ENCODE data around the gene CDHR5.

The CDHR5 gene

GRCh38 chr11:635945-636510 lies 11.3 kb upstream of the CDHR5 start:
- H3K4me3 ChIP-seq (ENCODE audit: low read depth, low read length): no peak overlapping the region
- peaks cover 18% of the 10 kb centered on the region for H3K4me1 ChIP-seq (ENCODE audit: control insufficient read depth, insufficient read depth, low read length)
- H3K27me3 ChIP-seq (ENCODE audit: control insufficient read depth, insufficient read depth, low read length): peaks cover 48% of the 10 kb centered on the region

GRCh38 chr11:630871-631270 lies 6.1 kb upstream of the CDHR5 start:
- H3K9ac ChIP-seq (ENCODE audit: low read length): no peak overlapping the region
- peaks cover 3% of the 10 kb centered on the region; the same call in 1 of the 2 replicates for H3K36me3 ChIP-seq (ENCODE audit: control insufficient read depth, insufficient read depth, low read length)
- H3K27me3 ChIP-seq (ENCODE audit: control insufficient read depth, insufficient read depth, low read length): peaks cover 17% of the 10 kb centered on the region
- H3K4me1 ChIP-seq (ENCODE audit: control insufficient read depth, insufficient read depth, low read length): 0 out of 2 replicates have a peak, but pooled peaks cover 2% of the 10 kb centered on the region
- no peaks in the 10 kb centered on the region for H3K9me3 ChIP-seq (ENCODE audit: control insufficient read depth, insufficient read depth, low read depth, low read length)
- H3K27ac ChIP-seq (ENCODE audit: low read depth, low read length): no peak overlapping the region
- H3K4me3 ChIP-seq (ENCODE audit: low read depth, low read length): no peak overlapping the region

More at GRCh38 chr11:635945-636510, 11.3 kb upstream of the CDHR5 start:
- H3K9ac ChIP-seq (ENCODE audit: low read length): no peak overlapping the region
- H3K27ac ChIP-seq (ENCODE audit: low read depth, low read length): no peak overlapping the region
- H3K9me3 ChIP-seq (ENCODE audit: control insufficient read depth, insufficient read depth, low read depth, low read length): no peaks in the 10 kb centered on the region
- H3K36me3 ChIP-seq (ENCODE audit: control insufficient read depth, insufficient read depth, low read length): no peaks in the 10 kb centered on the region

GRCh38 chr11:629237-629583 lies 4.5 kb upstream of the CDHR5 start:
- no peak overlapping the region for H3K27ac ChIP-seq (ENCODE audit: low read depth, low read length)
- H3K9ac ChIP-seq (ENCODE audit: low read length): no peak overlapping the region
- peaks cover 5% of the 10 kb centered on the region; the same call in 1 of the 2 replicates for H3K27me3 ChIP-seq (ENCODE audit: control insufficient read depth, insufficient read depth, low read length)
- 0 out of 2 replicates have a peak, but pooled peaks cover 3% of the 10 kb centered on the region for H3K4me1 ChIP-seq (ENCODE audit: control insufficient read depth, insufficient read depth, low read length)
- H3K9me3 ChIP-seq (ENCODE audit: control insufficient read depth, insufficient read depth, low read depth, low read length): no peaks in the 10 kb centered on the region
- H3K4me3 ChIP-seq (ENCODE audit: low read depth, low read length): no peak overlapping the region
- peaks cover 3% of the 10 kb centered on the region; the same call in 1 of the 2 replicates for H3K36me3 ChIP-seq (ENCODE audit: control insufficient read depth, insufficient read depth, low read length)

GRCh38 chr11:628056-628455 lies 3.3 kb upstream of the CDHR5 start:
- Histone ChIP-seq H3K27me3 (ENCODE audit: control insufficient read depth, insufficient read depth, low read length) (peaks cover 5% of the 10 kb centered on the region; the same call in 1 of the 2 replicates), H3K36me3 (ENCODE audit: control insufficient read depth, insufficient read depth, low read length) (peaks cover 3% of the 10 kb centered on the region; the same call in 1 of the 2 replicates), H3K9ac (ENCODE audit: low read length) (no peak overlapping the region), H3K4me1 (ENCODE audit: control insufficient read depth, insufficient read depth, low read length) (0 out of 2 replicates have a peak, but pooled peaks cover 3% of the 10 kb centered on the region), H3K4me3 (ENCODE audit: low read depth, low read length) (no peak overlapping the region), H3K27ac (ENCODE audit: low read depth, low read length) (no peak overlapping the region), H3K9me3 (ENCODE audit: control insufficient read depth, insufficient read depth, low read depth, low read length) (no peaks in the 10 kb centered on the region)

- Histone ChIP-seq H3K4me3 (ENCODE audit: low read depth, low read length) (no peak overlapping the region; the same call in 1 of the 2 replicates), H3K36me3 (ENCODE audit: control insufficient read depth, insufficient read depth, low read length) (peaks cover 3% of the 10 kb centered on the region; the same call in 1 of the 2 replicates), H3K27ac (ENCODE audit: low read depth, low read length) (no peak overlapping the region)
Measured at GRCh38 chr11:627308-627576, 2.5 kb upstream of the CDHR5 start.

GRCh38 chr11:626475-627307 lies 1.9 kb upstream of the CDHR5 start, which contains the start of gene SCT:
Gene SCT (minus strand): TSS chr11:627181. CDS start chr11:627143, 38 bp downstream.
- H3K36me3 ChIP-seq (ENCODE audit: control insufficient read depth, insufficient read depth, low read length): peaks cover 3% of the 10 kb centered on the region; the same call in 1 of the 2 replicates
- H3K9ac ChIP-seq (ENCODE audit: low read length): no peak within 1 kb of the TSS
- 0 out of 2 replicates have a peak, but pooled peaks cover 3% of the 10 kb centered on the region for H3K4me1 ChIP-seq (ENCODE audit: control insufficient read depth, insufficient read depth, low read length)
- peaks cover 5% of the 10 kb centered on the region; the same call in 1 of the 2 replicates for H3K27me3 ChIP-seq (ENCODE audit: control insufficient read depth, insufficient read depth, low read length)
- peak within 1 kb of the TSS; percentile 37; the same call in 1 of the 2 replicates for H3K4me3 ChIP-seq (ENCODE audit: low read depth, low read length)
- no peak within 1 kb of the TSS for H3K27ac ChIP-seq (ENCODE audit: low read depth, low read length)
- no peaks in the 10 kb centered on the region for H3K9me3 ChIP-seq (ENCODE audit: control insufficient read depth, insufficient read depth, low read depth, low read length)

More at GRCh38 chr11:627308-627576, 2.5 kb upstream of the CDHR5 start:
- H3K9me3 ChIP-seq (ENCODE audit: control insufficient read depth, insufficient read depth, low read depth, low read length): no peaks in the 10 kb centered on the region
- 0 out of 2 replicates have a peak, but pooled peaks cover 3% of the 10 kb centered on the region for H3K4me1 ChIP-seq (ENCODE audit: control insufficient read depth, insufficient read depth, low read length)
- no peak overlapping the region for H3K9ac ChIP-seq (ENCODE audit: low read length)
- peaks cover 5% of the 10 kb centered on the region; the same call in 1 of the 2 replicates for H3K27me3 ChIP-seq (ENCODE audit: control insufficient read depth, insufficient read depth, low read length)

- no peak overlapping the region for H3K9ac ChIP-seq (ENCODE audit: low read length)
- H3K27ac ChIP-seq (ENCODE audit: low read depth, low read length): no peak overlapping the region
- no peak overlapping the region for H3K4me3 ChIP-seq (ENCODE audit: low read depth, low read length)
- H3K27me3 ChIP-seq (ENCODE audit: control insufficient read depth, insufficient read depth, low read length): peaks cover 5% of the 10 kb centered on the region; the same call in 1 of the 2 replicates
- 0 out of 2 replicates have a peak, but pooled peaks cover 3% of the 10 kb centered on the region for H3K4me1 ChIP-seq (ENCODE audit: control insufficient read depth, insufficient read depth, low read length)
- no peaks in the 10 kb centered on the region for H3K9me3 ChIP-seq (ENCODE audit: control insufficient read depth, insufficient read depth, low read depth, low read length)
- H3K36me3 ChIP-seq (ENCODE audit: control insufficient read depth, insufficient read depth, low read length): peaks cover 3% of the 10 kb centered on the region; the same call in 1 of the 2 replicates
Measured at GRCh38 chr11:625636-626268, 997 bp upstream of the CDHR5 start.

GRCh38 chr11:623999-624704 lies 603 bp downstream of the CDHR5 start:
- Histone ChIP-seq H3K4me3 (ENCODE audit: low read depth, low read length) (no peak overlapping the region), H3K36me3 (ENCODE audit: control insufficient read depth, insufficient read depth, low read length) (peaks cover 3% of the 10 kb centered on the region; the same call in 1 of the 2 replicates), H3K9me3 (ENCODE audit: control insufficient read depth, insufficient read depth, low read depth, low read length) (no peaks in the 10 kb centered on the region), H3K4me1 (ENCODE audit: control insufficient read depth, insufficient read depth, low read length) (0 out of 2 replicates have a peak, but pooled peaks cover 3% of the 10 kb centered on the region), H3K27ac (ENCODE audit: low read depth, low read length) (no peak overlapping the region), H3K9ac (ENCODE audit: low read length) (no peak overlapping the region), H3K27me3 (ENCODE audit: control insufficient read depth, insufficient read depth, low read length) (peaks cover 5% of the 10 kb centered on the region; the same call in 1 of the 2 replicates)

- H3K27me3 ChIP-seq (ENCODE audit: control insufficient read depth, insufficient read depth, low read length): peaks cover 5% of the 10 kb centered on the region; the same call in 1 of the 2 replicates
- H3K4me1 ChIP-seq (ENCODE audit: control insufficient read depth, insufficient read depth, low read length): 0 out of 2 replicates have a peak, but pooled peaks cover 3% of the 10 kb centered on the region
- H3K36me3 ChIP-seq (ENCODE audit: control insufficient read depth, insufficient read depth, low read length): peaks cover 2% of the 10 kb centered on the region; the same call in 1 of the 2 replicates
- H3K4me3 ChIP-seq (ENCODE audit: low read depth, low read length): no peak overlapping the region
- no peaks in the 10 kb centered on the region for H3K9me3 ChIP-seq (ENCODE audit: control insufficient read depth, insufficient read depth, low read depth, low read length)
- H3K27ac ChIP-seq (ENCODE audit: low read depth, low read length): no peak overlapping the region
- H3K9ac ChIP-seq (ENCODE audit: low read length): no peak overlapping the region
Measured at GRCh38 chr11:623349-623869, 1.3 kb downstream of the CDHR5 start.

GRCh38 chr11:621838-622237 lies 2.9 kb downstream of the CDHR5 start:
- Histone ChIP-seq H3K36me3 (ENCODE audit: control insufficient read depth, insufficient read depth, low read length) (0 out of 2 replicates have a peak, but pooled peaks cover 7% of the 10 kb centered on the region), H3K4me1 (ENCODE audit: control insufficient read depth, insufficient read depth, low read length) (0 out of 2 replicates have a peak, but pooled peaks cover 3% of the 10 kb centered on the region), H3K9me3 (ENCODE audit: control insufficient read depth, insufficient read depth, low read depth, low read length) (no peaks in the 10 kb centered on the region), H3K9ac (ENCODE audit: low read length) (no peak overlapping the region), H3K27me3 (ENCODE audit: control insufficient read depth, insufficient read depth, low read length) (no peaks in the 10 kb centered on the region), H3K27ac (ENCODE audit: low read depth, low read length) (no peak overlapping the region), H3K4me3 (ENCODE audit: low read depth, low read length) (no peak overlapping the region)
